GM21367 (cell line): ENCODE data around the gene MYORG.

Experiments
- ATAC-seq: cut with Tn5 transposase; IDR thresholded peaks from one replicate; pipeline ENCODE4 v1.9.1; 2021; ENCODE audit not compliant: unreplicated experiment

The MYORG gene

GRCh38 chr9:34335376-34335775, 41.3 kb downstream of the MYORG start:
- ATAC-seq = no peak

- no peak for ATAC-seq
Measured at GRCh38 chr9:34334916-34335315, 41.8 kb downstream of the MYORG start.

- no peak for ATAC-seq
Measured at GRCh38 chr9:34334337-34334824, 42.3 kb downstream of the MYORG start.

- ATAC-seq = no peak
Measured at GRCh38 chr9:34333836-34334235, 42.9 kb downstream of the MYORG start.

DNA sequence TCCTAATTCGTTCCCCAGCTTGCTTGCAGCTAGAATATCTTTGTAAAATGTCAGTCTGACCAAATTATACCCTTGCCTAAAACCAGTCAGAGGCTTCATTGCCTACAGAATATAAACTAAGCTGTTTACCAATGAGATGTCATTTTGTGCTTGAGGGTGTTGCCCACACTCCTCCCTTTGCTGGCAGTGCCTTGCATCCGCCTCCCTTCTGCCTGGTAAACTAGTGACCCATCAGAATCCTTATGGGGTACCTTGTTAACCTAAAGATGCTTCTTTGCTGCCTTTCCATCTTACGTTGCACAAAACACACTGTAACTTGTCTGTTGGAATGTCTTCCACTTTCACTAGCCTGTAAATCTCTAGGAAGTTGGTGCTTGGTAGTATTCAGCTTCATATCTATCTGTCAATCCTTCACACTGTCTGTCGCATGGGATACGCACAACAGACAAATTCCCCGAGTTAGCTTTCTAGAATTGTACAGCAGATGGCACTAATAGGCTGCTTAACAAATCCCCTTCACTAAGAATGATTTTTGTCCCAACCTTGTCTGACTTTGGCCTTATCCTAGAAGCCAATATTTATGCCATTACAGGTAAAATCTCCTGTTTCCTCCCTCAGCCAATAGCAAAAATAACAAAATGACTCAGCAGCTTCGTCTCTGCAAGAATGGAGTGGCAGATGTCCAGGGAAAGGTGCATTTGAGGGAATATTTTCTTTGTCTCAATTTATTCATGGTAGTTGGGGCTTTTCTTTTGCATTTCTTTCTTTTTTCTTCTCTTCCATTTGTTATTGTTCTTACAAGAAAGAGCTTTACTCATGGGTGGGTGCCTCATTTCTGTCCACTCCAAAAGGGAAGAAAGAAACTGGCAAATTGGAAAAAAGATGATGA, 44.4 kb downstream of the MYORG start:
- ATAC-seq = no peak

DNA sequence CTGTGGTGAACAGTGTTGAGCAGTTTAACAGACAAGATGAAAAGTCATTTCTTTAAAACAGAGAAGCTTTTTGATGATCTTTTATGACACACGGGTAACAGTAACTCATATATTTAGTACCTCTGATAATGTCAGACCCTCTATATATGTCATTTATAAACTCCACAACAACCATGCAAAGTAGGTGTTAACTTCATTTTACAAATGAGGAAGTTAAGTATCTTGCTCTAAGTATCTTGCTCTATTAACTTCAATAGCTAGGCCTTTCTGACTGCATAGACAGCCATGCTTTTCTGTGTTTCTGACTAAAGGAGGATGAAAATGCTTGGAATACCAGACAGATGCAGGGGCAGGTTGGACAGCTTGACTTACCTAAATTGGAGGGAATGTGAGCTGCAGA, 45.5 kb downstream of the MYORG start:
- no peak for ATAC-seq

- ATAC-seq = peak; percentile 89
Measured at GRCh38 chr9:34328987-34329832, 47.5 kb downstream of the MYORG start, which contains the start of the genes KIF24 and NUDT2. Gene KIF24, minus strand, starts transcription at chr9:34329268. Its CDS starts 17,922 bp downstream, at chr9:34311346. Gene NUDT2, plus strand, starts transcription at chr9:34329569. Its CDS starts 9,471 bp downstream, at chr9:34339040.

DNA sequence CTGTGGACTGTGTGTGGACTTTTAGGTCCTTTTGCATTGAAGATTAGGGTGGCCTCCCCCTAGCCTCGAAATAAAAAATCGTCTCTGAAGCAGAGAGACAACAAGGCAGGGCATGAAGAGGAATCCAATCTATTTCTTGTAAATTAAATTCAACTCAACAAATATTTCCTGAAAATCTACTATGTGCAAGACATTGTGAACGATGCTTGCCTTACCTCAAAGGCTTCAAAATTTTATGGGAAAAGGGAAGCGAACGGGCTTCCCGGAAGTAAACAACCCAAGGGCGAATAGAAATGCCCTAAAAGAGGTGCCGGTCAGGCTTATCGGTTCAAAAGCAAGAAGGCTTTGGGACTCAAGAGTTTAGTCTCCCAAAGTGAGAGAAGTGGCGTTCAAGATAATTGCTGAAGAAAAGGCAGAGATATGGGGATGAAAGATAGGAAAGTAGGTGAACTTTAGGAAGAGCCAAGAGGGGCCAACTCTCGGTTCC, 48.2 kb downstream of the MYORG start:
- ATAC-seq = peak; percentile 6

DNA sequence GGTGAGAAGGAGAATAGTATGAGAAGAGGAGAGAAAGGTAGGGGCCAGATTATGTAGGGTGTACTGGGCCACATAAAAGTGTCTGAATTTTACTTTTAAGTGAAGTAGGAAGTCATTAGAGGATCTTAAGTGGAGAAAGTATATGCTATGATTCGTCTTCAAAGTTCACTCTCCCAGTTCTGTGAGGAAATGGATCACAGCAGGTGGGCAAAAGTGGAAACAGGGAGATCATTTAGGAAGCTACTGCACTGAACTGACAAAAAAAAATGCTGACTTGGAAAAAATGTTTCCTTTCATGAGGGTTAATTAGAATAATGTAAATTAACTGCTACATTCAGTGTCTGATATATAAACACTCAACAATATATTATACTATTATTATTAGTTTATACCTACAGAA, 50.0 kb downstream of the MYORG start:
- no peak for ATAC-seq

GRCh38 chr9:34322899-34323591, 53.7 kb downstream of the MYORG start:
- no peak for ATAC-seq

DNA sequence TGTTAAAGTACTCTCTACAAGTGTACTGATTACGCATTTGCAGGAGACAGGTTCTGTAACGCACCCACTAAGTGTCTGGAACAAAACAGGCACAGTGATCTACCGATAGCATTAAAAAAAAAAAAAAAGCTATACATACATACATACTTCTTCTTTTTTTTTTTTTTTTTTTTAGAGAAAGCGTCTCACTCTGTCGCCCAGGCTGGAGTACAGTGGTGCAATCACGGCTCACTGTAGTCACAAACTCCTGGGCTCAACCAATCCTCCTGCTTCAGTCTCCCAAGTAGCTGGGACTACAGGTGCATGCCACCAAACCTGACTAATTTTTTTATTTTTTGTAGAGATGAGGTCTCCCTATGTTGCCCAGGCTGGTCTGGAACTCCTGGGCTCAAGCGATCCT, 55.2 kb downstream of the MYORG start:
- no peak for ATAC-seq

DNA sequence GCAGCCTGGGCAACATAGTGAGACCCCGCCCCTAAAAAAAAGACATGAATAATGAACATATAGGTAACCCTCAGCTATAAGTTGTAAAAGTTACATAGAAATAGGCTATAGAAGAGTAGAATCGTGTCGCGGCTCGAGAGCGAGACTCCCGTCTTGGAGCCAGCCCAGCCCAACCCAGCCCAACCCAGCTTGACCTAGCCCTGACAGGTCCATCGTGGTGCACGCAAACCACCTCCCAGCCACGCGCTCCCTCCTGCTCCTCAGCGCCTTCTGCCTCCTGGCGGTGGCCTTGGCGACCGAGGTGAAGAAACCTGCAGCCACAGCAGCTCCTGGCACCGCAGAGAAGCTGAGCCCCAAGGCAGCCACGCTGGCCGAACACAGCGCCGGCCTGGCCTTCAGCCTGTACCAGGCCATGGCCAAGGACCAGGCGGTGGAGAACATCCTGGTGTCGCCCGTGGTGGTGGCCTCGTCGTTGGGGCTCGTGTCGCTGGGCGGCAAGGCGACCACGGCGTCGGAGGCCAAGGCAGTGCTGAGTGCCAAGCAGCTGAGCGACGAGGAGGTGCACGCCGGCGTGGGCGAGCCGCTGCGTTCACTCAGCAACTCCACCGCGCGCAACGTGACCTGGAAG, 58.4 kb downstream of the MYORG start:
- no peak for ATAC-seq

- ATAC-seq = no peak
Measured at GRCh38 chr9:34317436-34317835, 59.3 kb downstream of the MYORG start.
